HepG2 (cell line): ENCODE data around the gene FAM118B. TPM values are rescaled to one million over a fixed set of nuclear protein-coding genes. Genes with fewer than 3 reads are reported as not detected.

Source experiments
- ATAC-seq: fragments of 200-7000 bp; cut with Tn5 transposase; 3 replicates; pipeline ENCODE4 v1.9.1; 2020; ENCODE audit warnings: mild to moderate bottlenecking, moderate library complexity
- BruUV-seq: library from RNA; stranded (reverse); fragments of 400-500 nt; replicated peaks from 2 replicates; lab custom pipeline; 2021; lab: Mats Ljungman, UMichigan
- CTCF ChIA-PET: fragments of 300-600 bp; formaldehyde crosslinking; extraction: SDS; loops from one replicate; lab custom pipeline; 2021; ENCODE audit warnings: low total read pairs, inconsistent platforms, low intra/inter-chr PET ratio; lab: Yijun Ruan, JAX
- POLR2A ChIA-PET: fragments of 350-600 bp; sonication (Branson Sonifier 250); formaldehyde crosslinking; loops from one replicate; lab custom pipeline; 2020; ENCODE audit warnings: antibody characterized with exemption, inconsistent platforms; lab: Yijun Ruan, JAX
- DNase-seq: peaks from one replicate; pipeline ENCODE4 v3.0.0-alpha.2; 2015; ENCODE audit warnings: low spot score
- FAIRE-seq: peaks from 3 replicates; lab custom pipeline; 2011; peaks lifted over from hg19 to GRCh38; lab: Jason Lieb, UNC
- H2AFZ ChIP-seq: one replicate; pipeline ENCODE4 v1.6.1; 2011; ENCODE audit warnings: low read length, inconsistent platforms
- H3K27ac ChIP-seq: fragments of 300-600 bp; 3 replicates; pipeline ENCODE4 v1.8.0; 2011; ENCODE audit warnings: mixed run types, mild to moderate bottlenecking, mixed read lengths, low read length, inconsistent platforms; ENCODE audit not compliant: insufficient read depth; ENCODE audit errors: extremely low read length
- H3K27me3 ChIP-seq, 2 experiments: fragments of 200-600 bp in 1 of 2; 2 replicates in 1 of 2; 3 replicates in 1 of 2; pipeline versions ENCODE4 v1.6.0 to v1.8.0; 2011; ENCODE audit warnings: low read length in 2 of 2, mild to moderate bottlenecking in 2 of 2, moderate library complexity in 2 of 2, inconsistent platforms in 1 of 2; ENCODE audit not compliant: insufficient read depth in 2 of 2, control insufficient read depth in 1 of 2
- H3K36me3 ChIP-seq, 2 experiments: fragments of 200-600 bp in 1 of 2; replicated peaks in 1 of 2; 2 replicates in 1 of 2; 3 replicates in 1 of 2; pipeline versions ENCODE4 v1.5.1 to v1.8.0; 2011; ENCODE audit warnings: low read length in 2 of 2, inconsistent platforms in 1 of 2; ENCODE audit not compliant: insufficient read depth in 2 of 2, control insufficient read depth in 1 of 2
- H3K4me1 ChIP-seq: 2 replicates; pipeline ENCODE4 v1.5.1; 2012; ENCODE audit warnings: low read length, inconsistent platforms; ENCODE audit not compliant: insufficient read depth
- H3K4me2 ChIP-seq: 2 replicates; pipeline ENCODE4 v1.6.0; 2011; ENCODE audit warnings: low read depth, low read length, inconsistent platforms
- H3K4me3 ChIP-seq, 3 experiments: fragments of 200-600 bp in 1 of 3; sonication (generic), shearing (Covaris generic) in 1 of 3; replicated peaks in 1 of 3; 2 replicates each; pipeline ENCODE4 v1.5.1; 2011 to 2016; ENCODE audit warnings: low read length in 3 of 3, inconsistent platforms in 2 of 3, low read depth in 2 of 3, mild to moderate bottlenecking in 2 of 3, control low read depth in 1 of 3, mixed read lengths in 1 of 3; ENCODE audit not compliant: insufficient read depth in 1 of 3
- H3K79me2 ChIP-seq: one replicate; pipeline ENCODE4 v1.6.1; 2011; ENCODE audit warnings: low read length, inconsistent platforms; ENCODE audit not compliant: insufficient read depth
- H3K9ac ChIP-seq: 2 replicates; pipeline ENCODE4 v1.6.0; 2011; ENCODE audit warnings: mild to moderate bottlenecking, low read depth, low read length, inconsistent platforms; ENCODE audit not compliant: insufficient read depth
- H3K9me3 ChIP-seq: 2 replicates; pipeline ENCODE4 v1.5.1; 2012; ENCODE audit warnings: mild to moderate bottlenecking, low read length
- H4K20me1 ChIP-seq: 2 replicates; pipeline ENCODE4 v1.6.0; 2011; ENCODE audit warnings: inconsistent platforms, mild to moderate bottlenecking, low read length, moderate library complexity; ENCODE audit not compliant: insufficient read depth
- HNF1B ChIP-seq: sonication (generic); formaldehyde crosslinking; IDR thresholded peaks from 2 replicates; pipeline ENCODE4 v1.5.1; 2020; ENCODE audit warnings: mild to moderate bottlenecking, moderate library complexity, missing genetic modification reagents
- HNF4A ChIP-seq: sonication (generic); formaldehyde crosslinking; IDR thresholded peaks from 2 replicates; pipeline ENCODE4 v1.4.0; 2020; ENCODE audit warnings: missing genetic modification reagents
- KDM5B ChIP-seq: sonication (generic); formaldehyde crosslinking; IDR thresholded peaks from 2 replicates; pipeline ENCODE4 v1.4.0; 2020; ENCODE audit warnings: missing genetic modification reagents, mild to moderate bottlenecking, borderline replicate concordance
- NR0B2 ChIP-seq: sonication (generic); formaldehyde crosslinking; IDR thresholded peaks from 2 replicates; pipeline ENCODE4 v1.4.0; 2020; ENCODE audit warnings: mild to moderate bottlenecking, missing genetic modification reagents
- POGZ ChIP-seq: sonication (generic); formaldehyde crosslinking; IDR thresholded peaks from 2 replicates; pipeline ENCODE4 v1.4.0; 2020; ENCODE audit warnings: mild to moderate bottlenecking, missing genetic modification reagents
- RNF2 ChIP-seq: fragments of 450-650 bp; conservative IDR thresholded peaks from 2 replicates; pipeline ENCODE4 v1.6.1; 2016; ENCODE audit warnings: low read depth
- TIGD3 ChIP-seq: sonication (generic); formaldehyde crosslinking; IDR thresholded peaks from 2 replicates; pipeline ENCODE4 v1.5.1; 2020; ENCODE audit warnings: mild to moderate bottlenecking, missing genetic modification reagents, borderline replicate concordance
- ZBTB33 ChIP-seq: sonication (generic); formaldehyde crosslinking; IDR thresholded peaks from 2 replicates; pipeline ENCODE4 v1.4.0; 2020; ENCODE audit warnings: missing genetic modification reagents
- ZFP62 ChIP-seq: sonication (generic); formaldehyde crosslinking; IDR thresholded peaks from 2 replicates; pipeline ENCODE4 v1.4.0; 2020; ENCODE audit warnings: missing genetic modification reagents
- ZFX ChIP-seq: sonication (generic); formaldehyde crosslinking; IDR thresholded peaks from 2 replicates; pipeline ENCODE4 v1.4.0; 2020; ENCODE audit warnings: mild to moderate bottlenecking, low read depth, missing genetic modification reagents, moderate library complexity
- ZNF556 ChIP-seq: sonication (generic); formaldehyde crosslinking; IDR thresholded peaks from 2 replicates; pipeline ENCODE4 v1.4.0; 2020; ENCODE audit warnings: mild to moderate bottlenecking, missing genetic modification reagents, borderline replicate concordance
- ZNF687 ChIP-seq: sonication (generic); formaldehyde crosslinking; IDR thresholded peaks from 2 replicates; pipeline ENCODE4 v1.5.1; 2020; ENCODE audit warnings: mild to moderate bottlenecking, missing genetic modification reagents, moderate library complexity
- ZSCAN29 ChIP-seq: sonication (generic); formaldehyde crosslinking; conservative IDR thresholded peaks from 2 replicates; pipeline ENCODE4 v1.4.0; 2020; ENCODE audit warnings: mild to moderate bottlenecking, missing genetic modification reagents
- ZSCAN30 ChIP-seq: sonication (generic); formaldehyde crosslinking; IDR thresholded peaks from 2 replicates; pipeline ENCODE4 v1.5.0; 2020; ENCODE audit warnings: mild to moderate bottlenecking, missing genetic modification reagents
- WGBS: methylation state at CpG from one replicate; pipeline ENCODE4 v1.1.6; 2017; ENCODE audit warnings: low lambda C conversion rate; 5-methylcytosine and 5-hydroxymethylcytosine counted together
- in situ Hi-C: cut with HindIII; loops from 2 replicates; pipeline ENCODE4 v1.10.0; 2017; ENCODE audit warnings: low pct_unique_long_range_greater_than_20kb; ENCODE audit not compliant: extremely low pct_ligation_motif_present
- intact Hi-C: fragments of 100-400 bp; cut with micrococcal nuclease; formaldehyde crosslinking; loops from one replicate; pipeline ENCODE4 v1.10.0; 2022; ENCODE audit not compliant: unreplicated experiment
- polyA plus RNA-seq, 8 experiments: library from polyadenylated mRNA; depleted of rRNA in 3 of 8; stranded (reverse) in 7 of 8; unstranded in 1 of 8; fragments of >200 nt; fragmentation: Illumina TruSeq in 4 of 8; extraction: Trizol in 4 of 8; gene quantifications; 2 replicates each; pipeline versions ENCODE4 v1.2.1 to v1.2.3, GENCODE V29; 2011 to 2016; ENCODE audit warnings: low read depth in 4 of 8, missing spikeins in 1 of 8, mixed read lengths in 1 of 8; ENCODE audit not compliant: insufficient read depth in 1 of 8
- total RNA-seq, 5 experiments: library from RNA; depleted of rRNA; stranded (reverse); fragments of >200 nt; fragmentation: Illumina TruSeq; extraction: Trizol; gene quantifications; 2 replicates each; pipeline ENCODE4 v1.2.3, GENCODE V29; 2016; ENCODE audit warnings: low read depth in 1 of 5

Gene FAM118B
- total and polyA plus RNA-seq, 2 of the 13 experiments (the other 11 are each of a cell fraction or from before 2014, with no cell fraction given), result 10.2 to 25.7 TPM

- Histone ChIP-seq H3K4me3 (no peak overlapping the region), H4K20me1 (no peaks in the 10 kb centered on the region), H3K36me3 (peaks cover 27 to 34% of the 10 kb centered on the region in 2 experiments), H3K27ac (peak overlapping the region; percentile 48), H3K4me2 (0 out of 2 replicates have a peak overlapping the region, but pooled peaks have one; percentile 13), H3K27me3 (no peaks in the 10 kb centered on the region), H3K79me2 (no peaks in the 10 kb centered on the region), H2AFZ (no peak overlapping the region), H3K9ac (no peak overlapping the region), H3K9me3 (no peaks in the 10 kb centered on the region), H3K4me1 (peaks cover 40% of the 10 kb centered on the region)
- ChIA-PET CTCF (no interaction called here), POLR2A (interaction anchor here (1.1 kb wide), 1 partner anchor 8 kb away, joined by 4 read pairs; the partner anchor contains the start of genes FOXRED1 and SRPRA)
- FAIRE-seq (no peak), DNase-seq (no peak), ATAC-seq (peak; percentile 55)
- intact Hi-C loops (no loop called here), in situ Hi-C loops (no loop called here)
- WGBS, result 84% methylated on average over 6 of the region's 11 CpGs
- no TSS peak for BruUV-seq
- no peak for TF ChIP-seq NR0B2 (CRISPR knock-in tag)
- 0 out of 2 replicates have a peak, but pooled peaks have one; percentile 25 for TF ChIP-seq KDM5B (CRISPR knock-in tag)
- TF ChIP-seq ZNF687, result peak; percentile 65
- 0 out of 2 replicates have a peak, but pooled peaks have one; percentile 29 for TF ChIP-seq HNF1B
- TF ChIP-seq HNF4A (CRISPR knock-in tag), result peak; percentile 54
- no peak for TF ChIP-seq TIGD3
- TF ChIP-seq ZFP62 (CRISPR knock-in tag), result no peak
- TF ChIP-seq ZSCAN29 (CRISPR knock-in tag), result no peak
- TF ChIP-seq ZSCAN30 (CRISPR knock-in tag), result no peak
- TF ChIP-seq ZBTB33 (CRISPR knock-in tag), result peak; percentile 97
- 0 out of 2 replicates have a peak, but pooled peaks have one; percentile 9 for TF ChIP-seq ZFX (CRISPR knock-in tag)
- TF ChIP-seq POGZ (CRISPR knock-in tag), result peak; percentile 72
- no peak for TF ChIP-seq ZNF556
- no peak for TF ChIP-seq RNF2
Measured at GRCh38 chr11:126277322-126277721, 65.7 kb downstream of the FAM118B start.
